Posterior cingulate gyrus (tissue), 11 donors: Measurements from ENCODE around the gene EML1.
A peak's percentile ranks its signal among the peaks of the same experiment; 100 is the strongest.

ENCODE experiments used
- DNase-seq, 10 donors: peaks; one replicate each; pipeline versions ENCODE4 v3.0.0 to v3.0.0-alpha.2; 2020 to 2021; ENCODE audit warnings: mixed read lengths in 3 of 10
- intact Hi-C: fragments of 100-400 bp; cut with DNase I; formaldehyde crosslinking; loops from one replicate; pipeline ENCODE4 v1.15.1; 2023

EML1 gene

DNA sequence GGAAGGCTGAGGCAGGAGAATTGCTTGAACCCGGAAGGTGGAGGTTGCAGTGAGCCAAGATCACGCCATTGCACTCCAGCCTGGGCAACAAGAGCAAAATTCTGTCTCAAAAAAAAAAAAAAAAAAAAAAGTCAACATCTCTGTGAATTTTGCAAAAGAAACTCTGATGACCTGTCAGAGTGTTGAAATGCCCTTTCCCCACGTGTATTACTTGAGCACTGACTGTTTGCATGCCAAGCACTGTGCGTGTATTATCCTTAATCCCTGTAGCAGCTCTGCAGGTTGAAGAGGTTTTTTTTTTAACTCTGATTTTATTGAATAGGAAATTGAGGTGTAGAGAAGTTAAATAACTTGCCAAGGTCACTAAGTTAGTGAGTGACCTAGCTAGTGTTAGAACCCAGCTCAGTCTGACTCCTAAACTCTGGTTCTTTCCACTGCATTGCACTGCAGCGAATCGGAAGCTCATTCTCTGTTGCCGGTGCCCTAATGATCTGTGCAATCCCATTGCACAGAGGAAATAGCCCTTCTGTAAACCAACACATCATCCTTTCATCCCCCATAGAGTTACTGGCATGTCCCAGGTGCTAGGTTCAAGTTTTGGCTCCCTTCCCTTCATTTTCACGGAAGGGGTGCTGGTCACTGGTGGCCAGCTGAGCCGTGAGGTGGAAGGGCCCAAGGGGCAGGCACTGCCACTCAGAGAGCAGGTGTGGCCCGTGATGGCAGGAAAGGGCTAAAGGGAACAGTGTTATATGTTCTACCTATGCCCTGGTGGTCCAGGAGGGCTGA, 122.3 kb downstream of the EML1 start:
- no peak for DNase-seq
- intact Hi-C loops = no loop called here

- DNase-seq = no peak
- intact Hi-C loops = no loop called here
These were observed 122.8 kb downstream of the EML1 start for GRCh38 chr14:99916091-99916383.

DNA sequence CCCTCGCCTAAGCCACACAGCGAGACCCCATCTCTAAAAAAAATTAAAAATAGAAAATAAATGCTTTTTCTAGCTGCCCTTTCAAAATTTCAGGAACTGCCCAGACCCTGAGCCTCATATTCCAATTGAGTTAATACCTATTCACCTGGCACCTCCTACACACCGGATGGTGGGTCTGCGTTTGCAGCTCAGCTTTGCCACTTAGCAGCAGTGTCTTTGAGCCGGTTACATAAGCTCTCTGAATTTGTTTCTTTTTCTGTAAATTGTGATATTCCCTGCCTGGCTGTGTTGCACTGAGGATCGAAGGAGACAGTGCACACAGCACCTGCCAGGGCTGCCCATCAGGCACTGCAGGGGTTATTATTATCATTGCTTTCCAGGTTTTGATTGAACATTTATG, 125.6 kb downstream of the EML1 start:
- no peak for DNase-seq
- intact Hi-C loops = no loop called here

GRCh38 chr14:99921425-99921824, 128.2 kb downstream of the EML1 start:
- intact Hi-C loops = no loop called here
- no peak for DNase-seq

DNA sequence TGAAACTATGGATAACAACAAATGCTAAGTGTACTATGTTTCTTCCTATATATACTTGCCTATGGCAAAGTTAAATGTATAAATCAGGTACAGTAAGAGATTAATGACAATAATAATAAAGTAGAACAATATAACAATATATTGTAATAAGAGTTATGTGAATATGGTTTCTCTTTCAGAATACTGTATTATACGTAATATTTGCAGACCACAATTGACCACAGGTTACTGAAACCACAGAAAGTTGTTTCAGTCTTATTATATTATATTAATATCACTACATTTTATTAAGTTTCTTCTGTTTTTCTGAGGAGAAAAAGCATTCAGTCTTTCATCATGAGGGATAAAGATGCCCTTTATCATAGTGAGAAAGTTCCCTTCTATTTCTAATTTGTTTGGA, 131.2 kb downstream of the EML1 start:
- DNase-seq = no peak
- intact Hi-C loops = no loop called here

GRCh38 chr14:99925471-99925870, 132.3 kb downstream of the EML1 start:
- DNase-seq = no peak
- intact Hi-C loops = no loop called here

GRCh38 chr14:99928963-99929362, 135.8 kb downstream of the EML1 start:
- intact Hi-C loops = no loop called here
- no peak for DNase-seq

GRCh38 chr14:99929601-99930000, 136.4 kb downstream of the EML1 start:
- intact Hi-C loops = no loop called here

DNA sequence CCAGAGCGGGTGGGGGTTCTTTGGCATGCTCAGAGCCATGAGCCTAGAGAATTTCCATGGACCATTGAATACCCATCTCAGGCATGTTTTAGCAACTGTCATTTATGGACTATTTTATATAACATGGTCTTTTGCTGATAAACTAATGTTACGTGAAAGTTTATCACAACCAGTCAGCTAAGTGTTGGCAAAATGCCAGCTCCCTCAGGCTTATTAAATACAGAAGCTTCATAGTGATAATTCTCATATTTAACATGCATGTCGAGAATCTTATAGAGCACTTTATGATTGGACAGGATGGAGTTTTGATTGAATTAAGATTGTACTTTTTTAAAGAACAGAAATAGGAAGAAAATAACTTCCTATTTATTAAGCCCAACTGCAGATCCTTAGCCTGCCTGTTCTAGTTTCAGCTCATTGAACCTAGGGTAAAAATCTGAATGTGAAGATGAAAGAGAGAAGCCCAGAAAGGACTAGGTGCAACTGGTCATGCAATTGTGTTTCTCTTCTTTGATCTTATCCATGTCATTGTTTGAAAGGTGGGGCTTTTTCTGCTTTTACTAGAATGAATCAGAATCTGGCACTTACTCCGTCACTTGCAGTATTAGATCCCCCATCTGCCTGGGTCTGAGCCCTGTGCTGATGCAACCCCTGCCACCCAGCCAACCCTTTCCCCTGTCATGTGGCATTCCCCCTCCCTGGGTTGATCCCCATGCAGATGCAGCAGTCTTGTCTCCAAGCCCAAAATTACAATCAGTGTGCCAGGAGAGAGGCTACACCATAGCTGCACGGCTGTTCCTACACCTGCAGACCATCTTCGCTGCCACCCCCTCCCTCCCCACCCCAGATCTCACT, 137.4 kb downstream of the EML1 start:
- peak in 1 of 10 donors; percentile 61 for DNase-seq
- intact Hi-C loops = no loop called here

More at GRCh38 chr14:99929601-99930000, 136.4 kb downstream of the EML1 start:
- DNase-seq = no peak

GRCh38 chr14:99931308-99931707, 138.1 kb downstream of the EML1 start:
- DNase-seq = no peak
- intact Hi-C loops = no loop called here

DNA sequence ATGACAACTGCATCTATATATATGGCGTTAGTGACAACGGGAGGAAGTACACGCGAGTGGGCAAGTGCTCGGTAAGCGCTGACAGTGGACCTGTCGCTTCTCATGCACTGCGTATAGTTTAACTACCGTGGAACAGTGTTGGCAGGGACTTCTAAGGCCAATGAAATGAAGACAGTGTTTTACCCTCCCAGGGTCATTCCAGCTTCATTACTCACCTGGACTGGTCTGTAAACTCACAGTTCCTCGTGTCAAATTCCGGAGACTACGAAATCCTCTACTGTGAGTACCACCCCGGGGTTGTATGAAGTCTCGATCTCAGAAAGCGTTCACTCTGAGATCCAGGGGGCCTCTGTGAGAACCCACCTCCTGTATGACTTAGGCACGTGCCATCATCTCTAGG, 142.8 kb downstream of the EML1 start:
- no peak for DNase-seq
- intact Hi-C loops = no loop called here

DNA sequence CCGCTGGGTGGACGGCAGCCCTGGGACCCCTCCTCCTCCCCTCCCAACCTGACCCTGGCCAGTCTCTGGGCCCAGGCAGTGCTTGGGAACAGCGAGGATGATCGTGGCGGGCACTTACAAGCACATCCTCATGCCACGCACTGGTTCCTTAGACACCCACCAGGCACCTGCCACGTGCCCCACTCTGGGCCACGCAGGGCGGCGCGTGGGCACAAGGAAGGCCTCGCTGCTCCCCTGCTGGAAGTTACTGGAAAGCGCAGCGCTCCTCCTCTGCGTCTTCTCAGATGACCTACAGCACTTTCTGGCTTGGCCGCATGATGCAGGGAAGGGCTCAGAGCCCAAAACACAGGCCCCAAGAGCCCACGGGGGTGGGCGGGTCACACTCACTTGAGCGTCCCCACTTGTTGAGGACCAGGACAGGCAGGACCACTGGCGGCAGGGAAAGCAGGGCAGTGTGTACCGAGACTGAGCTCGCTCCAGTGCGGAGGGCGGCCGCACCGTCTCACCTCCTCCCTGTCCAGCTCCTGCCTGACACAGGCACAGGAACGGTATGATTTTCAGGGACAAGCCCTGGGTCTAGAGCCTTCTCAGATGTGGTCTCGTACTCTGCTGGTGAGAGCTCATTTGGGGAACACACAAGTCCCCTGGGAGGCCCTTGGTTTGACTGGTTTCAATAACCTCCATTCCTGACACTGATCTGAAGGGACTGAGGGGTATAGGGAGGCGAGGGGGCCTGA, 143.7 kb downstream of the EML1 start:
- no peak for DNase-seq
- intact Hi-C loops = no loop called here

DNA sequence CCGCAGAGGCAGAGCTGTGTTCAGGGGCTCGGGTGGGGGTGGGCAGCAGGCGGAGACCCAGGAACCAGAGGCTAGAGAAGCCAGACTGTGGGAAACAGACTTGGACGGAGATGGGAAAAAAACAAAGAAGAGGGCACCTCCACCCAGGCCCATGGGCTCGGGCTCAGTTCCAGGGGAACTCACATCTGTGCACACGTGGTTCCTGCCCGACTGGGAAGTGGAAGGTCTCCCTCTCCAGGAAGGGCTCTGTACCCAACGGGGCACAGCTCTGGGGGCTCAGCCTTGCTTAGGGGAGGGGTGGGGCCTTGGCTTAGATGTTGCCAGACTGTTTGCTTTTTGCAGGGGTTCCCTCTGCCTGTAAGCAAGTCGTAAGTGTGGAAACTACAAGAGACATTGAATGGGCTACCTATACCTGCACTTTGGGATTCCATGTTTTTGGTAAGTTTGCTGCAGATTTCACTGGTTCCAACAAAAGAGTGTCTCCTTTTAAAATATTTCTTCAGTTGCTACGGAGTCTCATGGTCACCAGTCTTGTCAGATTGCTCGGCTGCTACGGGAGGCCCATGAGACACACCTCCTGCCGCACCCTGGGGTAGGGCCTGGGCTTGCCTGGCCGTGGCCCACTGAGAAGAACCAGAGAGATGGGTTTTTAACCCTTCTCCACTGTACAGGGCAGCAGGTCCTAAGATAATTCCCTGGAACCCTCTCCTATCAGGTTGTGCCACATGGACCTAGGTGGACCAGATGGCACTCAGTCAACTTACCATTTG, 144.4 kb downstream of the EML1 start:
- DNase-seq = no peak
- intact Hi-C loops = no loop called here

DNA sequence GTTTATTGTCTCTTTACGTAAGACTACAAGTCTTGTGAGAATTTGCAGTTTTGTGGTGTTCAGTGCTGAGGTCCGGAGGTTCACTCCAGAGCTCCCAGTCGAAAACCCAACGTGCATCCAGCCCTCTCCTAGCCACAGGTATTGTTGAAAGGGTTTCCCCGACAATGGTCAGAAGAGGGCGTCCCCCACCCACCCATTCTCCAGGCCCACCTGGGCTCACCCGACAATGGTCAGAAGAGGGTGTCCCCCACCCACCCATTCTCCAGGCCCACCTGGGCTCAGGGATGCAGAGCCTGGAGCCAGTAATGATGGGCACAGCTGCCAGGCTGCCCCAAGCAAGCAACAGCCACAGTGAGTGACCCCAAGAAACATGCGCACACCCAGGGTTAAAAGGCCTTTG, 145.2 kb downstream of the EML1 start:
- intact Hi-C loops = no loop called here
- DNase-seq = no peak

DNA sequence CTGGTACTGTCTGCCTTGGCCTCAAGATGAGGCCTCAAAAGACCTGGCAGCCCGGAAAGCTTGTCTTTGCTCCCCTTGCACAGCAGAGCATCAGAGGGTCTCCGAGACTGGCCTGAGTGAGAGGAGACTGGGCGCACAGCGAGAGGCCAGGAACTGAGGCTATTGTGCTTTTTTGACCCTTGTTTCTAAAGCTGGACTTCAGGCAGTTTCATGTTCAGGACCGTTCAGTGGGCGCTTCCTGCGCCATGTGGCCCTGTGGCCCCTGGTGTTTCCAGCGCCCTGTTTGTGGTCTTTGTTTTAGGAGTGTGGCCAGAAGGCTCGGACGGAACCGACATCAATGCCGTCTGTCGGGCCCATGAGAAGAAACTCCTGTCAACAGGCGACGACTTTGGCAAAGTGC, 145.7 kb downstream of the EML1 start:
- no peak for DNase-seq
- intact Hi-C loops = no loop called here

DNA sequence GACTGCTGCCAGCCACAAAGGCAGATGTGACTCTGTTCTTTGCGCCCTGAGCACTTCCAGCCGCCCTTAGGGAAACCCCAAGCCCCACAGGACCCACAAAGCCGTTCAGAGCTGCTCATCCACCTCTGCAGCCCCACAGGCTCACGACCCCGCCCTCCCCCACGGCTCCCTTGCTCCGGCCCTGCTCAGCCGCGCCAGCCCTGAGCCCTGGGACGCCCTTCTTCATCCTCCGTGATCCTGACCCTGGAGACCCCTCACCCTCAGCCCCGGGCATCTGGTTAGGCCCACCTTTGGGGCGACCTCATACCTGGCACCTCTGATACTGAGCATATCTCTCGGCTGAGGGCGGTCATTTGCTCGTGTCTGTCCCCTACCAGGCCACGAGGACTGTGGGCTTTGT, 146.2 kb downstream of the EML1 start:
- intact Hi-C loops = no loop called here

DNA sequence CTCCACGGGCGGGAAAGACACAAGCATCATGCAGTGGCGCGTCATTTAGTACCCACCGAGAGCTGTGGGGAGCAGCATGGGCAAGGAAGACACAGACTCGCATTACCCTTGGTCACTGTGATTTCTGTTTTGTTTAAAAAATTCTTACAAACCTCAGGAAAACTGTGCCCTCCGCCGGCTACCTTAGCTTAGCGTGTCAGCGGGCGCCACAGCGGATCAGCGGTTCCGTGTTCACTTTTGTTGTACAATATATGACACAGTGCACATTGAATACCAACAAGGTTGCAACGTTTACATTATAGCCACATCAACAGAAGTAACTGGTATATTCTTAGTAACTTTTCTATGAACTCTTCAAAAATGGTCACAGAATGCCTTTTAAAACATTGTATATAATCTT, 146.9 kb downstream of the EML1 start:
- DNase-seq = no peak
- intact Hi-C loops = no loop called here

More for the DNA sequence above, 146.2 kb downstream of the EML1 start:
- DNase-seq = no peak

DNA sequence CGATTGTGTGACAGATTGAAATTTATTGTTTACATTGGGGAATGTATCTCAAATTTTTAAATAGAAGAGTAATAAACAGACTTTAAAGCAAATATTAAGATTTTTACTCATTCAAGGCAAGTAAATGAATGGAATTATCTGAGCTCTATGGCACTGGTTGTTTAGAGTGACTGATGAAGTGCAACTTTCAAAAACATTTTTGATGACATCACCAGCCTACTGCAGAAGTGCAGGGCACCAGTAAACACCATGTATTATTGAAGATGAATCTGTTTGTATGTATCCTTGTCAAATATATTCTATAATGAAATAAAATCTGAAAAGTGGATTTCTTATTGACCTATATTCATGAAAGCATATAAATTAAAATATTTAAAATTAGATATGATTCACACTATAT, 148.0 kb downstream of the EML1 start:
- intact Hi-C loops = no loop called here
- no peak for DNase-seq

DNA sequence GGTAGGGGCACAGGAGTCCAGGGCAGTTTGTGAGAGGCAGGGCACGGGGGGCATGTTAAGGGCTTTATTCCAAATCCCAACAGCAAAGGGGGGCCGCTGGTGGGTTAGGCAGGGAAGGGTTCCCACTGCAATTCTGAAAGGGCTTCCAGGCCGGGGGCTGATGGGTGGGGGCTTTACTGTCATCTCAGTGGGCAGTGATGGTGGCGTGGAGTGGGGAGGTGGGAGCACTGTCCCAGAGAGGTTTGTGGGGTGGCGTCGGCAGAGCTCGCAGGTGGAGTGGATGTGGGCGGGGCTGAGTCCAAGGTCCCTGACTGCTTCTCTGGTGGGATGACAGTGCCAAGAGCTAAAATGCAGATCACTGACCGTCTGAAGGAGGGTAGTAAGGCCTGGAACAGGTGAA, 150.4 kb downstream of the EML1 start:
- peak in 2 of 10 donors; percentile 55 to 74 for DNase-seq
- intact Hi-C loops = no loop called here

GRCh38 chr14:99944241-99944651, 151.0 kb downstream of the EML1 start:
- intact Hi-C loops = no loop called here
- DNase-seq = peak in 1 of 10 donors; percentile 43
